Transverse colon (tissue), 4 donors: ENCODE measurements around the gene TTC16. TPM values are rescaled to one million over a fixed set of nuclear protein-coding genes. Genes with fewer than 3 reads are reported as not detected.

Experiments
- DNase-seq: peaks from one replicate; pipeline ENCODE4 v3.0.0-alpha.2; 2019
- H3K27ac ChIP-seq, 4 donors: fragments of 200-600 bp; sonication (generic); 2 replicates each; pipeline ENCODE4 v1.5.1; 2016 to 2018; ENCODE audit warnings: inconsistent platforms in 4 of 4
- H3K27me3 ChIP-seq: fragments of 200-600 bp; sonication (generic); 2 replicates; pipeline ENCODE4 v1.5.1; 2017; ENCODE audit warnings: inconsistent platforms
- H3K36me3 ChIP-seq, 4 donors: fragments of 200-600 bp; sonication (generic); 2 replicates each; pipeline ENCODE4 v1.5.1; 2017 to 2019; ENCODE audit warnings: inconsistent platforms in 4 of 4
- H3K4me1 ChIP-seq, 4 donors: fragments of 200-600 bp; sonication (generic); 2 replicates each; pipeline ENCODE4 v1.5.1; 2017 to 2020; ENCODE audit warnings: inconsistent platforms in 4 of 4
- H3K4me3 ChIP-seq, 4 donors: fragments of 200-600 bp; sonication (generic); 1 replicate in 1 of 4; 2 replicates in 3 of 4; pipeline versions ENCODE4 v1.5.1 to v1.6.1; 2017 to 2019; ENCODE audit warnings: inconsistent platforms in 4 of 4
- H3K9me3 ChIP-seq, 2 donors: fragments of 200-600 bp; sonication (generic); 2 replicates each; pipeline ENCODE4 v1.5.1; 2017 to 2019; ENCODE audit warnings: inconsistent platforms in 2 of 2
- CTCF ChIP-seq, 5 experiments: fragments of 200-600 bp in 3 of 5; fragments of 450-650 bp in 2 of 5; sonication (generic) in 3 of 5; IDR thresholded peaks; 1 replicate in 2 of 5; 2 replicates in 3 of 5; pipeline ENCODE4 v1.5.1; 2016 to 2017; ENCODE audit warnings: antibody characterized with exemption in 5 of 5, inconsistent platforms in 3 of 5, mild to moderate bottlenecking in 2 of 5, moderate library complexity in 1 of 5
- EP300 ChIP-seq: sonication (generic); formaldehyde crosslinking; IDR thresholded peaks from one replicate; pipeline ENCODE4 v1.6.1; 2017; ENCODE audit warnings: antibody characterized with exemption, low read depth
- POLR2A ChIP-seq: fragments of 450-650 bp; IDR thresholded peaks from one replicate; pipeline ENCODE4 v1.6.1; 2016; ENCODE audit warnings: antibody characterized with exemption, mild to moderate bottlenecking, moderate library complexity
- POLR2AphosphoS5 ChIP-seq, 3 donors: sonication (generic); formaldehyde crosslinking; IDR thresholded peaks; one replicate each; pipeline ENCODE4 v1.6.1; 2016; ENCODE audit warnings: antibody characterized with exemption in 3 of 3
- WGBS, 2 donors: methylation state at CpG; one replicate each; pipeline ENCODE4 v1.1.5; 2018; ENCODE audit warnings: low coverage in 1 of 2; 5-methylcytosine and 5-hydroxymethylcytosine counted together
- in situ Hi-C, 4 donors: fragments of 200-750 bp; cut with MboI; loops; one replicate each; pipeline versions ENCODE4 v1.15.0 to v1.15.1; 2017; ENCODE audit warnings: low sequenced_read_pairs in 3 of 4, low pct_ligation_motif_present in 1 of 4, low pct_unique_long_range_greater_than_20kb in 1 of 4
- intact Hi-C: fragments of 100-400 bp; cut with DNase I; formaldehyde crosslinking; loops from one replicate; pipeline ENCODE4 v1.15.1; 2023; ENCODE audit warnings: low total_unique reads
- total RNA-seq, 4 donors: library from RNA; depleted of rRNA; stranded (reverse); fragments of >200 nt; gene quantifications; one replicate each; pipeline ENCODE4 v1.1.0, GENCODE V29; 2016

Gene TTC16
- total RNA-seq, 4 donors from 2014 or later: not detected

- DNase-seq: no peak
- in situ Hi-C loops: loop anchor here in 2 of 4 donors (25.0 kb wide), 2 partner anchors 157 to 232 kb away; no protein-coding TSS in a partner anchor
- H3K36me3 ChIP-seq: no peaks in the 10 kb centered on the region
- TF ChIP-seq EP300 (no peak), POLR2A (no peak), CTCF (IDR thresholded peaks at IDR 0.05) (no peak), POLR2AphosphoS5 (IDR thresholded peaks at IDR 0.05) (no peak)
- peaks cover 0 to 11% (median 9%) of the 10 kb centered on the region in 4 donors for H3K4me1 ChIP-seq
- intact Hi-C loops: no loop called here
- H3K27ac ChIP-seq: no peak overlapping the region
- peaks cover 34% of the 10 kb centered on the region for H3K27me3 ChIP-seq
- H3K4me3 ChIP-seq: no peak overlapping the region
- no peaks in the 10 kb centered on the region for H3K9me3 ChIP-seq
- 88% methylated on average over 19 of the region's 19 CpGs; no CpG with 5 or more reads in 1 of the 2 donors for WGBS, 2 donors
These were observed 28.7 kb downstream of the TTC16 start for GRCh38 chr9:127744398-127745110.

GRCh38 chr9:127746959-127747569 is 31.2 kb downstream of the TTC16 start:
- intact Hi-C loops (no loop called here), in situ Hi-C loops (loop anchor here in 2 of 4 donors (25.0 kb wide), 2 partner anchors 160 to 235 kb away; no protein-coding TSS in a partner anchor)
- Histone ChIP-seq H3K27me3 (peaks cover 34% of the 10 kb centered on the region), H3K36me3 (no peaks in the 10 kb centered on the region), H3K4me1 (no peaks in the 10 kb centered on the region), H3K9me3 (no peaks in the 10 kb centered on the region), H3K27ac (no peak overlapping the region), H3K4me3 (no peak overlapping the region)
- TF ChIP-seq POLR2AphosphoS5 (IDR thresholded peaks at IDR 0.05): no peak
- no peak for TF ChIP-seq CTCF (IDR thresholded peaks at IDR 0.05)
- TF ChIP-seq POLR2A: no peak
- no peak for TF ChIP-seq EP300
- 63 to 73% methylated on average over 8 to 15 of the region's 15 CpGs for WGBS, 2 donors
- no peak for DNase-seq

- no peak for DNase-seq
- WGBS, 2 donors: 96% methylated on average over 26 of the region's 26 CpGs; no CpG with 5 or more reads in 1 of the 2 donors
- intact Hi-C loops: no loop called here
- Histone ChIP-seq H3K9me3 (no peaks in the 10 kb centered on the region), H3K4me3 (no peak overlapping the region), H3K4me1 (no peaks in the 10 kb centered on the region), H3K27ac (no peak overlapping the region), H3K36me3 (no peaks in the 10 kb centered on the region), H3K27me3 (peaks cover 37% of the 10 kb centered on the region)
- TF ChIP-seq POLR2AphosphoS5 (IDR thresholded peaks at IDR 0.05): no peak
- no peak for TF ChIP-seq CTCF (IDR thresholded peaks at IDR 0.05)
- no peak for TF ChIP-seq EP300
- no peak for TF ChIP-seq POLR2A
- in situ Hi-C loops: loop anchor here in 2 of 4 donors (25.0 kb wide), 2 partner anchors 162 to 237 kb away; no protein-coding TSS in a partner anchor
These were observed 33.4 kb downstream of the TTC16 start for GRCh38 chr9:127749090-127749787.
